Esophagus squamous epithelium (tissue), 5 donors: ENCODE measurements around the gene ADGRG3. TPM values are rescaled to one million over a fixed set of nuclear protein-coding genes. Genes with fewer than 3 reads are reported as not detected.
A peak's percentile ranks its signal among the peaks of the same experiment; 100 is the strongest.

Experiments used
- DNase-seq: peaks from one replicate; lab custom pipeline; 2025; lab: John Stamatoyannopoulos, UW
- H3K27ac ChIP-seq, 4 donors: fragments of 200-600 bp; sonication (generic); one replicate each; pipeline ENCODE4 v1.5.1; 2016 to 2019; ENCODE audit warnings: mild to moderate bottlenecking in 1 of 4
- H3K27me3 ChIP-seq, 4 donors: fragments of 200-600 bp; sonication (generic); 1 replicate in 3 of 4; 2 replicates in 1 of 4; pipeline versions ENCODE4 v1.5.1 to v1.6.0; 2017 to 2021; ENCODE audit warnings: antibody characterized with exemption in 1 of 4
- H3K36me3 ChIP-seq, 3 donors: fragments of 200-600 bp; sonication (generic); one replicate each; pipeline ENCODE4 v1.5.1; 2016 to 2019
- H3K4me1 ChIP-seq, 3 donors: fragments of 200-600 bp; sonication (generic); one replicate each; pipeline ENCODE4 v1.5.1; 2017 to 2019
- H3K4me3 ChIP-seq, 4 donors: fragments of 200-600 bp; sonication (generic); 1 replicate in 3 of 4; 2 replicates in 1 of 4; pipeline ENCODE4 v1.5.1; 2016 to 2019; ENCODE audit warnings: mild to moderate bottlenecking in 2 of 4, moderate library complexity in 1 of 4
- H3K9me3 ChIP-seq, 3 donors: fragments of 200-600 bp; sonication (generic); one replicate each; pipeline ENCODE4 v1.5.1; 2016 to 2019
- POLR2A ChIP-seq, 4 donors: fragments of 450-650 bp; IDR thresholded peaks; one replicate each; pipeline ENCODE4 v1.6.1; 2017; ENCODE audit warnings: antibody characterized with exemption in 4 of 4, mild to moderate bottlenecking in 4 of 4, moderate library complexity in 3 of 4
- WGBS, 2 donors: methylation state at CpG; one replicate each; pipeline ENCODE4 v1.1.5; 2018; 5-methylcytosine and 5-hydroxymethylcytosine counted together
- intact Hi-C: fragments of 100-400 bp; cut with DNase I; formaldehyde crosslinking; loops from one replicate; pipeline ENCODE4 v1.15.0; 2022
- total RNA-seq, 4 donors: library from RNA; depleted of rRNA; stranded (reverse); fragments of >200 nt; gene quantifications; one replicate each; pipeline ENCODE4 v1.1.0, GENCODE V29; 2016
- TF ChIP-seq, protein P1 (sequence below), 6 experiments: fragments of 450-650 bp in 4 of 6; fragments of 200-600 bp in 2 of 6; sonication (generic) in 2 of 6; IDR thresholded peaks; one replicate each; pipeline ENCODE4 v1.5.1; 2016 to 2019; ENCODE audit warnings: antibody characterized with exemption in 6 of 6, mild to moderate bottlenecking in 4 of 6, moderate library complexity in 4 of 6
- donor health status: DM: yes; HTN: yes; CAD: no.

Gene ADGRG3
- total RNA-seq, 4 donors from 2014 or later = 1.5 to 3.9 (median 2.1) TPM; not detected in 1

DNA sequence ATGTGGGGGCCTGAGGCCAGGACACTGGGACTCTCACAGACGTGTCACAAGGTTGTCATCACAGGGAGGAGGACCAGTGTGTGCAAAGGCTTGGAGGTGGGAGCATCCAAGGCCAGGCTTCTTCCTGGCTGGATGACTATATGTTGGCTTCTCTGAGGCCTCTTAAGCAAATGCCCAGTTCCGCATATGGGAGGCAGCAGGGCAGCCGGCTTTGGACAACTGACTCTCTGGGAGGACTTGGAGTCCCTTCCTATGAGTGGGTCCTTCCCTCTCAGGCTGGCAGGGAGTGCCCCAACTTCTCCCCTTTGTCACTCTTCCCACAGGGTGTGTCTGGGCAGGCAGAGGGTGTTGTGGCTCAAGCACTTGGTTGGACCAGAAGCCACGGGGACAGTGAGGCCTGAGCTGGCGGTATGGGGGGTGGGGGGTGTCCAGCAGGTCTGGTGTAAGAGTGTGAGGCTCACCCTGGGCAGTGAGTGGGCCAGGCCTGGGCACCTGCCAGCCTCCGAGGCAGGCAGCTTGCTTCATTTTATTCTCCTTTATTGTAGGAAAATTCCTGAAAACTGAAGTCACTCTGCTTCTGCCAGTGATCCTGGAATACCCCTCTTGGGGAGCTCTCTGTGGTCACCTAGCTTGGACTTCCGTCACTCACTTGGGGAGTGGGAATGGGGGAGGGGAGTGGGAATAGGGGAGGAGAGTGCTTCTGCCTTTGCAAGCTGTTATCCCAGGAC, 24.8 kb upstream of the ADGRG3 start:
- Histone ChIP-seq H3K27ac (peak overlapping the region; percentile 25 to 71 (median 42)), H3K27me3 (peaks cover 0 to 6% (median 0%) of the 10 kb centered on the region in 4 donors), H3K4me3 (no peak overlapping the region), H3K9me3 (no peaks in the 10 kb centered on the region), H3K36me3 (peaks cover 0 to 44% (median 0%) of the 10 kb centered on the region in 3 donors), H3K4me1 (peaks cover 19 to 87% (median 50%) of the 10 kb centered on the region in 3 donors)
- TF ChIP-seq, protein P1, sequence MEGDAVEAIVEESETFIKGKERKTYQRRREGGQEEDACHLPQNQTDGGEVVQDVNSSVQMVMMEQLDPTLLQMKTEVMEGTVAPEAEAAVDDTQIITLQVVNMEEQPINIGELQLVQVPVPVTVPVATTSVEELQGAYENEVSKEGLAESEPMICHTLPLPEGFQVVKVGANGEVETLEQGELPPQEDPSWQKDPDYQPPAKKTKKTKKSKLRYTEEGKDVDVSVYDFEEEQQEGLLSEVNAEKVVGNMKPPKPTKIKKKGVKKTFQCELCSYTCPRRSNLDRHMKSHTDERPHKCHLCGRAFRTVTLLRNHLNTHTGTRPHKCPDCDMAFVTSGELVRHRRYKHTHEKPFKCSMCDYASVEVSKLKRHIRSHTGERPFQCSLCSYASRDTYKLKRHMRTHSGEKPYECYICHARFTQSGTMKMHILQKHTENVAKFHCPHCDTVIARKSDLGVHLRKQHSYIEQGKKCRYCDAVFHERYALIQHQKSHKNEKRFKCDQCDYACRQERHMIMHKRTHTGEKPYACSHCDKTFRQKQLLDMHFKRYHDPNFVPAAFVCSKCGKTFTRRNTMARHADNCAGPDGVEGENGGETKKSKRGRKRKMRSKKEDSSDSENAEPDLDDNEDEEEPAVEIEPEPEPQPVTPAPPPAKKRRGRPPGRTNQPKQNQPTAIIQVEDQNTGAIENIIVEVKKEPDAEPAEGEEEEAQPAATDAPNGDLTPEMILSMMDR (IDR thresholded peaks at IDR 0.05) = no peak
- TF ChIP-seq POLR2A (IDR thresholded peaks at IDR 0.05) = no peak
- DNase-seq = no peak
- intact Hi-C loops = no loop called here
- 34 to 52% methylated on average over 3 to 5 of the region's 7 CpGs for WGBS, 2 donors

DNA sequence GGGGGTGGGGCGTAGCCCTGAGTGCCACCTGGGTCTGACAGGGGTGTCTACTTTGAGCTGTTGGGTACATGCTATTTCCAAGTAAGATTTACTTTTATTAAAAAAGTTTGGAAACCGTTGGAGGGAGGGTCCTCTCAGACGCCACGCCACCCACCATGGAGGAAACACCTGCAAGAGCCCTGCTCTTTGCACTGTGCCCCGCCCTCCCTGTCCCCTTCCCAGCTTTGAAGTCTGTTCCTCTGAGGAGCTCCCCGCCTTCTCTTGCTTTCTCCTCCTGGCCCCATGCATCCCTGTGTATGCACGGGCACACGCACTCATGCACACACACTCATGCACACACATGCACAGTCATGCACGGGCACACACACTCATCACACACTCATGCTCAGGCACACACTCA, 24.2 kb upstream of the ADGRG3 start:
- peaks cover 15 to 87% (median 50%) of the 10 kb centered on the region in 3 donors for H3K4me1 ChIP-seq
- TF ChIP-seq, protein P1 (IDR thresholded peaks at IDR 0.05) = no peak
- no peak for TF ChIP-seq POLR2A (IDR thresholded peaks at IDR 0.05)
- H3K27ac ChIP-seq = peak overlapping the region in 2 of 4 donors; percentile 50 to 71
- peaks cover 0 to 6% (median 0%) of the 10 kb centered on the region in 4 donors for H3K27me3 ChIP-seq
- no peaks in the 10 kb centered on the region for H3K9me3 ChIP-seq
- no peak for DNase-seq
- intact Hi-C loops = no loop called here
- H3K36me3 ChIP-seq = peaks cover 0 to 49% (median 0%) of the 10 kb centered on the region in 3 donors
- WGBS, 2 donors = 57 to 60% methylated on average over 6 to 8 of the region's 9 CpGs
- no peak overlapping the region for H3K4me3 ChIP-seq

DNA sequence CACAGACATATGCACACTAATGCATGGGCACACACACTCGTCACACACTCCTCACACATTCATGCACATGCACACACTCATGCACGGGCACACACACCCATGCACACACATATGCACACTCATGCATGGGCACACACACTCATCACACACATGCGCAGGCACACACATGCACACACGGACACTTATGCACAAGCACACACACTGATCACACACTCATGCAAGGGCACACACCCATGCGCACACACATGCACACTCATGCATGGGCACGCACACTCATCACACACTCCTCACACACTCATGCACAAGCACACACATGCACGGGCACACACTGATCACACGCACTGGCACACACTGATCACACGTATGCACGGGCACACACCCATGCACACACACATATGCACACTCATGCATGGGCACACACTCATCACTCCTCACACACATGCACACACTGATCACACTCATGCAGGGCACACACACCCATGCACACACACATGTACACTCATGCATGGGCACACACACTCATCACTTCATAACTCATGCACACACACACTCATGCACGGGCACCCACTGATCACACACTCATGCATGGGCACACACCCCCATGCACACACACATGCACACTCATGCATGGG, 23.6 kb upstream of the ADGRG3 start:
- Histone ChIP-seq H3K9me3 (no peaks in the 10 kb centered on the region), H3K4me1 (peaks cover 11 to 81% (median 45%) of the 10 kb centered on the region in 3 donors), H3K27me3 (peaks cover 0 to 10% (median 0%) of the 10 kb centered on the region in 4 donors), H3K36me3 (peaks cover 0 to 50% (median 0%) of the 10 kb centered on the region in 3 donors), H3K4me3 (no peak overlapping the region), H3K27ac (no peak overlapping the region)
- DNase-seq = no peak
- no peak for TF ChIP-seq POLR2A (IDR thresholded peaks at IDR 0.05)
- TF ChIP-seq, protein P1 (IDR thresholded peaks at IDR 0.05) = no peak
- WGBS, 2 donors = 85 to 89% methylated on average over 11 of the region's 11 CpGs
- intact Hi-C loops = loop anchor here (5.0 kb wide), 1 partner anchor 42 kb away; no protein-coding TSS in a partner anchor

DNA sequence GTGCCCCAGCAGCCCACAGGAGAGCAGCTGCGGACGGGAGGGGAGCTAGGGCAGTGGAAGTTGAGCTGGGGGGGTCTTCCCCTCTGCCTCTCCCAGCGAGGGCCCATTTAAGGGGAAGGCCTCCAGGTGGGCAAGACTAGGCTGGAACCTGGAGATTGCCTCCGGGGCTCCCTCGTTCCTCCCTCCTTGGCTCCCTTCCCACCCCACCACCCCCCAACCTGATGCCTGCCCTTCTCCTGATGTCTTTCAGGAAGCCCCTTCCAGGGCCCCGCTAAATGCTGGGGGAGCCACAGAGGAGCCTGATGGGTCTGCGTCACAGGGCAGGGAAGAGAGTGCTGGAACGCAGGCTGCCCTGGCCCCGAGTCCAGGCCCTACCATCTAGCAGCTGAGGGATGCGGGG, 22.9 kb upstream of the ADGRG3 start:
- Histone ChIP-seq H3K4me1 (peaks cover 11 to 75% (median 45%) of the 10 kb centered on the region in 3 donors), H3K4me3 (no peak overlapping the region), H3K36me3 (peaks cover 0 to 57% (median 0%) of the 10 kb centered on the region in 3 donors), H3K27ac (peak overlapping the region in 3 of 4 donors; percentile 70 to 81 (median 73)), H3K27me3 (peaks cover 0 to 12% (median 0%) of the 10 kb centered on the region in 4 donors), H3K9me3 (no peaks in the 10 kb centered on the region)
- DNase-seq = no peak
- TF ChIP-seq, protein P1 (IDR thresholded peaks at IDR 0.05) = no peak
- TF ChIP-seq POLR2A (IDR thresholded peaks at IDR 0.05) = no peak
- no CpG with 5 or more reads among the region's 10 CpGs for WGBS, 2 donors
- intact Hi-C loops = loop anchor here (5.0 kb wide), 1 partner anchor 43 kb away; no protein-coding TSS in a partner anchor
